GM12892 (cell line): ENCODE data around the gene SLC5A5.

Experiments
- POLR2A ChIP-seq: IDR thresholded peaks from 2 replicates; pipeline ENCODE4 v1.6.1; 2011; ENCODE audit warnings: low read depth, low read length, control low read depth
- POLR2AphosphoS5 ChIP-seq: IDR thresholded peaks from 2 replicates; pipeline ENCODE4 v1.6.1; 2011; ENCODE audit warnings: low read depth, low read length, control low read depth
- TAF1 ChIP-seq: IDR thresholded peaks from 2 replicates; pipeline ENCODE4 v1.6.1; 2011; ENCODE audit warnings: low read depth, mild to moderate bottlenecking, control low read depth, low read length, borderline replicate concordance

- TF ChIP-seq POLR2AphosphoS5 (no peak), TAF1 (no peak), POLR2A (no peak)
These were observed 71.0 kb downstream of the SLC5A5 start for GRCh38 chr19:17942582-17943273.
